Measurements from ENCODE around the gene TYW1. TPM values are rescaled to one million over a fixed set of nuclear protein-coding genes. Genes with fewer than 3 reads are reported as not detected.
"Not testable (repeated sequence)": the region's sequence is repeated elsewhere in the genome, so short reads cannot be mapped to it uniquely, and the experiment has no call there.

TYW1 gene
- total and polyA plus RNA-seq, 2 of the 8 experiments (the other 6 are each of a cell fraction or from before 2014, with no cell fraction given) = 8.8 to 16.2 TPM

DNA sequence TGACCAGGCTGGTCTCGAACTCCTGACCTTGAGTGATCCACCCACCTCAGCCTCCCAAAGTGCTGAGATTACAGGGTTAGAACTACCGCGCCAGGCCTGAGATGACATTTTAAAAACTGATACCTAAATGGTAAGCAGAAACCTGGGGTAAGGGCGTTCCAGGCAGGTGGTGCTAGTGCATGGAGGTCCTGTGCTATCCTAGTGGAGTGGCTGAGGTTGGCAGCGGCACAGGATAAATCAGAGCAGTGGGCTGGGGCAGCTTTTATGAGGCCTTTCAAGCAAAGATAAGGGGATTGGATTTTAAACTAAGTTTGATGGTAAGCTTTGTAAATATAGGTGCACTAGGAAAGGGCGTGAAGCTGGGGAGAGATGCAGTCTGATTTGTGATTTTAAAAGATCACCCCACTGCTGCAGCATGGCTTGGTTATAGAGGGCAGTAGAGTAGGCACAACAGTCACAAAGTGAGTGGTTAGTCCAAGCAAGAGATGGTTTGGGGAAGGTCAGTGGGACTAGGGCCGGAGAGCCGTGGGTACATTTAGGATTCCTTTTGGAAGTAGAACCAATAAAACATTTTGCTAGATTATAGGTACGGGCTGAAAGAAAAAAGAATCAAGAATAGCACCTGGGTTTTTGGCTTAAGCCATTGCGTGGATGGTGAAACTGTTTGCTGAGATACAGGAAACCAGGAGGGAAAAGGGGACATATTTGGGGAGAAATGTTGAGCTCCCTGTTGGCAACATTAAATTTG, 188.5 kb downstream of the TYW1 start:
- peak; percentile 50 for FAIRE-seq

DNA sequence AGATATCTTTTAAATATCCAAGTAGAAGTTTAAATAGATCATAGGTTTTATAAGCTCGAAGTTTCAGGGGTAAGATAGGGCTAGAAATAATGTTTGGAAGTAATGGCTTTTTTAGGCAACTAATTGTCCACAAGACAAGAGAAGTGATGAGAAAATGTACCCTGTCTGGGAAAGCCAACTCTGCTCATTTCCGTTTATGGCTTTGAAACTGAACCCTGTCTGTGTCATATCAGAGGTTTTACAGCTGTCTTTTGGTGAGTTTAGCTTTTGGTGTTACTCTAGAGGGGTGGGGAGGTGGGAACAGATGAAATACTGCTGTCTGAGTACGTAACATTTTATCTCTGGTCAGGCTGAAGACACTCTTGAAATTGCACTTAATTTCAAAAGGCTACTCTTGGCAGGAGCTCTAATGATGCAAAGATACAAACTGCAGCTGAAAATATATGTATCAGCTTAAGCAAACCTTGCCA, 189.1 kb downstream of the TYW1 start:
- H2BK12ac ChIP-seq (ENCODE audit: low read depth, low read length); H3K56ac ChIP-seq (replicated peaks; ENCODE audit: insufficient read length, low read depth, low read length); H4K5ac ChIP-seq (ENCODE audit: insufficient read length, low read depth, low read length); FAIRE-seq; CTCF ChIA-PET (ENCODE audit: partially characterized antibody); H2AFZ ChIP-seq (ENCODE audit: low read length); H2BK20ac ChIP-seq (ENCODE audit: low read length); H2BK5ac ChIP-seq (ENCODE audit: low read depth, low read length); H3K79me1 ChIP-seq (ENCODE audit: low read depth, low read length); H3K36me3 ChIP-seq (ENCODE audit: control insufficient read depth in 2 of 4, insufficient read depth in 4 of 4, low read length in 3 of 4); H3K18ac ChIP-seq (ENCODE audit: extremely low read depth, low read length); H4K20me1 ChIP-seq (replicated peaks in 1 of 2; ENCODE audit: control insufficient read depth in 1 of 2, insufficient read depth in 2 of 2, low read length in 2 of 2); H3K4me2 ChIP-seq (ENCODE audit: insufficient read depth in 1 of 2, low read depth in 2 of 2, low read length in 2 of 2); POLR2A ChIA-PET (ENCODE audit: partially characterized antibody); H3K4ac ChIP-seq (replicated peaks; ENCODE audit: insufficient read length, low read depth, low read length); H3K9me3 ChIP-seq (ENCODE audit: insufficient read depth in 2 of 2, low read depth in 1 of 2, low read length in 1 of 2); H3K23me2 ChIP-seq (ENCODE audit: low read depth, low read length); H3K79me2 ChIP-seq (ENCODE audit: control insufficient read depth in 1 of 2, insufficient read depth in 2 of 2, low read length in 2 of 2); H3K23ac ChIP-seq (ENCODE audit: insufficient read length); H3K9ac ChIP-seq (replicated peaks in 1 of 4; ENCODE audit: extremely low read depth in 1 of 4, low read depth in 3 of 4, low read length in 3 of 4); H2BK15ac ChIP-seq (ENCODE audit: low read length); H3K14ac ChIP-seq (ENCODE audit: insufficient read length); H4K91ac ChIP-seq (replicated peaks; ENCODE audit: insufficient read length, low read length); H2AK5ac ChIP-seq (ENCODE audit: low read depth, low read length); DNase-seq (ENCODE audit: low read depth in 1 of 2, low spot score in 2 of 2); H4K8ac ChIP-seq (ENCODE audit: extremely low read depth, insufficient read depth, low read length); H3K27ac ChIP-seq (ENCODE audit: low read depth, low read length); H3K4me3 ChIP-seq (ENCODE audit: extremely low read depth in 1 of 4, insufficient read depth in 2 of 4, low read depth in 3 of 4, low read length in 4 of 4); H3K27me3 ChIP-seq (replicated peaks in 1 of 4; ENCODE audit: control insufficient read depth in 3 of 4, extremely low read depth in 1 of 4, insufficient read depth in 3 of 4, low read length in 3 of 4); H2BK120ac ChIP-seq (replicated peaks; ENCODE audit: low read depth, low read length): not testable (repeated sequence)
- peaks cover 5 to 12% (median 8%) of the 10 kb centered on the region in 4 experiments for H3K4me1 ChIP-seq (replicated peaks in 1 of 4; ENCODE audit: control insufficient read depth in 3 of 4, insufficient read depth in 4 of 4, low read length in 3 of 4)
- 92% methylated on average over 2 of the region's 3 CpGs; no CpG with 5 or more reads in 1 of the 2 experiments for WGBS, 2 experiments (ENCODE audit: extremely low coverage in 1 of 2, insufficient coverage in 1 of 2, insufficient read length in 1 of 2, insufficient replicate concordance in 2 of 2, low coverage in 1 of 2, low lambda C conversion rate in 2 of 2, missing lambda C conversion rate in 1 of 2)

More for the DNA sequence above, 188.5 kb downstream of the TYW1 start:
- H2BK15ac ChIP-seq (ENCODE audit: low read length); H2BK20ac ChIP-seq (ENCODE audit: low read length); H3K9ac ChIP-seq (replicated peaks in 1 of 4; ENCODE audit: extremely low read depth in 1 of 4, low read depth in 3 of 4, low read length in 3 of 4); H4K8ac ChIP-seq (ENCODE audit: extremely low read depth, insufficient read depth, low read length); H3K27ac ChIP-seq (ENCODE audit: low read depth, low read length); H3K14ac ChIP-seq (ENCODE audit: insufficient read length); H4K20me1 ChIP-seq (replicated peaks in 1 of 2; ENCODE audit: control insufficient read depth in 1 of 2, insufficient read depth in 2 of 2, low read length in 2 of 2); H4K5ac ChIP-seq (ENCODE audit: insufficient read length, low read depth, low read length); DNase-seq (ENCODE audit: low read depth in 1 of 2, low spot score in 2 of 2); H2BK5ac ChIP-seq (ENCODE audit: low read depth, low read length); POLR2A ChIA-PET (ENCODE audit: partially characterized antibody); H3K36me3 ChIP-seq (ENCODE audit: control insufficient read depth in 2 of 4, insufficient read depth in 4 of 4, low read length in 3 of 4); H2AK5ac ChIP-seq (ENCODE audit: low read depth, low read length); H3K4me3 ChIP-seq (ENCODE audit: extremely low read depth in 1 of 4, insufficient read depth in 2 of 4, low read depth in 3 of 4, low read length in 4 of 4); H3K4me1 ChIP-seq (replicated peaks in 1 of 4; ENCODE audit: control insufficient read depth in 3 of 4, insufficient read depth in 4 of 4, low read length in 3 of 4); CTCF ChIA-PET (ENCODE audit: partially characterized antibody); H3K9me3 ChIP-seq (ENCODE audit: insufficient read depth in 2 of 2, low read depth in 1 of 2, low read length in 1 of 2); H3K27me3 ChIP-seq (replicated peaks in 1 of 4; ENCODE audit: control insufficient read depth in 3 of 4, extremely low read depth in 1 of 4, insufficient read depth in 3 of 4, low read length in 3 of 4); H3K23ac ChIP-seq (ENCODE audit: insufficient read length); H3K79me2 ChIP-seq (ENCODE audit: control insufficient read depth in 1 of 2, insufficient read depth in 2 of 2, low read length in 2 of 2); H4K91ac ChIP-seq (replicated peaks; ENCODE audit: insufficient read length, low read length); H3K4ac ChIP-seq (replicated peaks; ENCODE audit: insufficient read length, low read depth, low read length); H3K4me2 ChIP-seq (ENCODE audit: insufficient read depth in 1 of 2, low read depth in 2 of 2, low read length in 2 of 2); H3K79me1 ChIP-seq (ENCODE audit: low read depth, low read length); H3K23me2 ChIP-seq (ENCODE audit: low read depth, low read length); H2AFZ ChIP-seq (ENCODE audit: low read length); H3K56ac ChIP-seq (replicated peaks; ENCODE audit: insufficient read length, low read depth, low read length); H2BK120ac ChIP-seq (replicated peaks; ENCODE audit: low read depth, low read length); H2BK12ac ChIP-seq (ENCODE audit: low read depth, low read length); H3K18ac ChIP-seq (ENCODE audit: extremely low read depth, low read length): not testable (repeated sequence)
- 95% methylated on average over 9 of the region's 10 CpGs; no CpG with 5 or more reads in 1 of the 2 experiments for WGBS, 2 experiments (ENCODE audit: extremely low coverage in 1 of 2, insufficient coverage in 1 of 2, insufficient read length in 1 of 2, insufficient replicate concordance in 2 of 2, low coverage in 1 of 2, low lambda C conversion rate in 2 of 2, missing lambda C conversion rate in 1 of 2)

All from H1 (cell line).